VCaP (cell line): ENCODE results near the gene AGO3.

Source experiments
- H3K27ac ChIP-seq: fragments of 450-650 bp; 2 replicates; pipeline ENCODE4 v1.5.1; 2017
- TF ChIP-seq, protein P1 (sequence below): fragments of 450-650 bp; conservative IDR thresholded peaks from 2 replicates; pipeline ENCODE4 v1.5.1; 2017; ENCODE audit warnings: mild to moderate bottlenecking, moderate library complexity

The AGO3 gene

DNA sequence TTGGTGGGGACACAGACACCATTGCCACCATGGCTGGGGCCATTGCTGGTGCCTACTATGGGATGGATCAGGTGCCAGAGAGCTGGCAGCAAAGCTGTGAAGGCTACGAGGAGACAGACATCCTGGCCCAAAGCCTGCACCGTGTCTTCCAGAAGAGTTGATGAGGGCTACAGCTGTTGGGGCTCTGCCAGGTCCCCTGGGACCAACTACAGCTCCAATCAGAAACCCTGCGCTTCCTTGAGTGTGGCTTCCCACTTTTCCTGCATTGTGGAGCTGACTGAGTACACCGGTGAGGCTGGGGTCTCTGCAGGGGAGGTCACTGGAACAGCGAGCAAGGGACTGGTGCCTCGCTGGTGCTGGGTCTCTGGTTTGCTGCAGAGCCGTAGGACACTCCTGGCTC is 162.3 kb downstream of the AGO3 start:
- TF ChIP-seq, protein P1, sequence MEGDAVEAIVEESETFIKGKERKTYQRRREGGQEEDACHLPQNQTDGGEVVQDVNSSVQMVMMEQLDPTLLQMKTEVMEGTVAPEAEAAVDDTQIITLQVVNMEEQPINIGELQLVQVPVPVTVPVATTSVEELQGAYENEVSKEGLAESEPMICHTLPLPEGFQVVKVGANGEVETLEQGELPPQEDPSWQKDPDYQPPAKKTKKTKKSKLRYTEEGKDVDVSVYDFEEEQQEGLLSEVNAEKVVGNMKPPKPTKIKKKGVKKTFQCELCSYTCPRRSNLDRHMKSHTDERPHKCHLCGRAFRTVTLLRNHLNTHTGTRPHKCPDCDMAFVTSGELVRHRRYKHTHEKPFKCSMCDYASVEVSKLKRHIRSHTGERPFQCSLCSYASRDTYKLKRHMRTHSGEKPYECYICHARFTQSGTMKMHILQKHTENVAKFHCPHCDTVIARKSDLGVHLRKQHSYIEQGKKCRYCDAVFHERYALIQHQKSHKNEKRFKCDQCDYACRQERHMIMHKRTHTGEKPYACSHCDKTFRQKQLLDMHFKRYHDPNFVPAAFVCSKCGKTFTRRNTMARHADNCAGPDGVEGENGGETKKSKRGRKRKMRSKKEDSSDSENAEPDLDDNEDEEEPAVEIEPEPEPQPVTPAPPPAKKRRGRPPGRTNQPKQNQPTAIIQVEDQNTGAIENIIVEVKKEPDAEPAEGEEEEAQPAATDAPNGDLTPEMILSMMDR, result no peak

DNA sequence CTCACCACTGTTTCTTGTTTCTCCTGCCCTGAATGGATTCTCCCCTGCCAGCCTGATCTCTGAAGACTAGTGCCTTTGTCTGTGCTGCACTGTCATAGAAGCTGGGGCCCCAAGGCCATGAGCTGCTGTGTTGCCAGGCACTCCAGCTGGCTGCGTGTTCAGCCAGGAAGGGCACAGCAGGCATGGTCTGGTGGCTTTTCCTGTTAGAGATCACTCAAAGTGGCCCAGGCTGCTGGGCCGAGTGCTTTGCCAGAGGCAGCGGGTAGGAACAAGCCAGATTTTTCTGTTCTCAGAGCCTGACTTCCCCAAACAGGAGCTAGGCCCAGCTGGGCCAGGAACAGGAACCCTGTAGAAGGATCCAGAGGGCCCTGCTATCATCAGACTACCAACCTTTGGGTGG is 163.0 kb downstream of the AGO3 start:
- no peak overlapping the region for H3K27ac ChIP-seq
- TF ChIP-seq, protein P1, result no peak

More for the DNA sequence above, 162.3 kb downstream of the AGO3 start:
- no peak overlapping the region for H3K27ac ChIP-seq

DNA sequence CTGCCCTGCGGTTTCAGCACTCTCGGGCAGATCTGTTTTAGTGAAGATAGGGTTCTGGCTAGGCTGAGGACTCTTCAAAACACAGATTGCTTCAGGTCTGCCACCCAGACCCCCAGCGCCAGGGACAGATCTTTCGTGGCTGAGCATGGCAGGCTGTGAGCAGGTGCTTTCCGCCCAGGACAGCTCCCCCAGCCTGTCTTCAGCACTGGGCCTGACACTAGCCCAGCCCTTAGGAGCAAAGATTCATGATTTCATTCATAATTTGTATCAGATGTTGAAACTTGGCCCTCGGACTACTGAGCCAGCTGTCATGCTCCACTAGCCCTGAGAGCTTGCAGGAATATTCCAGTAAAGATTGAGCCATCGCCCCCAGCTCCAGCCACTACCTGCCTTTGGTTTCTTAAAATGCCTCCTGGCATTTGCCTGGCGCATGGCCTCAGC is 163.7 kb downstream of the AGO3 start:
- TF ChIP-seq, protein P1, result no peak
- no peak overlapping the region for H3K27ac ChIP-seq

DNA sequence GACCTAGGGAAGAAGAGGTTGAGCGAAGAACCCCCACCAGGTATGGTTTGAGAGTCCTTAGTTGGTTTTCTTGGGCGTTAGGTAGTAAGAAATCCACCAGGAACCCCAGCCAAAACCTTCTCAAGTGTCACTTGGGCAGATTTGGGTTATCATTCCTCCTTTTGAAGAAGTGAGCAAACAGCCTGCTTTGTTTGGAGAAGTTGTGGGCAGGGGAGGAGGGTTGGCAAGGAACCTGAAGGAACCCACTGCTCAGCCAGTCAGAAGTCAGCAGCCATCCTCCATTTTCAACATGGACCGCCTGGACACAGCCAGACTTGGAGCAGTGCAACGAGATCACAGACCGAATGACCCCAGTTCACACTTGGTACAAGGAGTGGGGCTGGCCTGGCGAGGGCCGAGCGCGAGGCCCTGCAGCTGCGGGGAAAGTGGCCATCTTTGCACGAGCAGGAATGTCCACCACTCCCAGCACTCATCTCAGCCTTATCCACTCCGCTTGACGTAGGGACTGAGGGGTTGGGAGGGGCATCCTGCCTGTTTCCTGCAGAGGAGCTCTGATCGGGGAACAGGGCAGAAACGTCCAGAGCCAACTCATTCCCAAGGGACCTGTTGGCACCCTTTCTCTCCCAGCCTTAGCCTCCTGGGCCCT is 165.0 kb downstream of the AGO3 start:
- H3K27ac ChIP-seq, result no peak overlapping the region
- TF ChIP-seq, protein P1, result no peak

DNA sequence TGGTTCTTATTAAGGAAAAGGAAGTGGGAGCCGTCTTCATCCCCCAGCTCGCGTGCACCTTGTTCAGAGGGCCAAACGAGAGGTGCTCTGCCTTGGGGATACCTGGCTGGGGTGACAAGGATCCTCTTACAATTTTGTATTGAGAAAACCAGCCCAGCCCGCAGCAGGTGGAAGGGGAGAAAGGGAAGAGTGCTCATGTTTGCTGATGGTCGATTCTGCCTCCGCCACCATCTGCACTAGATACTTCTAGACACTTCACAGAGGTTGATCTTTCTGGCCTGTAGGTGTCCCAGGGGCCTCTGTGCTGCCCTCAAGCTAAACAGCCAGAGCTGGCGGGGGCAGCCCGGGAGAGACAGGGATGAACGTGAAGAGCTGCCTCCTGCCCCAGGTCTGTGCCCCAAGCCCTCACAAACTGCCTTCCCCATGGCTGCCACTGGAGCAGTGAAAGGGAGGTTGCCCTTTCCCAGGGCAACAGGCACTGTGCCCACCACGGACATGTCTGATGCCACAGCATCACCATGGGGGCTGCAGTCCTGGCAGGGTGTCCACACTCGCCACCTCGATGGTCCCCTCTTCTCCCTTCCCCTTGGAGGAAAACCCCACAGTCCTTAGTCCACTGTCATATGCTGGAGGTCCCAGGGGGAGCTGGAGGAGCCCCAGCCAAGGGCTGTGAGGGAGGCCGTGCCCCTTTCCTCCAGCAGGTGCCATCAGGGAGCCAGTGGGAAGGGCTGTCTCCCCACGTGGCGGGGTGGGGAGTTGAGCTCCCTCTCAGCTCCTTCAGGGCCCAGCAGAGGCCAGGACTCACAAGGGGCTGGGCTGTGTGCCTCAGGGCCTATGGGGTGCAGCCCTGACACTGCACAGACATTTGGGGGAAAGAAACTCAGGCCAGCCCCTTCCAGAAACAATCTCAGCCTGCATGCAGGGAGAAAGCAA is 165.9 kb downstream of the AGO3 start:
- no peak overlapping the region for H3K27ac ChIP-seq
- TF ChIP-seq, protein P1, result no peak

DNA sequence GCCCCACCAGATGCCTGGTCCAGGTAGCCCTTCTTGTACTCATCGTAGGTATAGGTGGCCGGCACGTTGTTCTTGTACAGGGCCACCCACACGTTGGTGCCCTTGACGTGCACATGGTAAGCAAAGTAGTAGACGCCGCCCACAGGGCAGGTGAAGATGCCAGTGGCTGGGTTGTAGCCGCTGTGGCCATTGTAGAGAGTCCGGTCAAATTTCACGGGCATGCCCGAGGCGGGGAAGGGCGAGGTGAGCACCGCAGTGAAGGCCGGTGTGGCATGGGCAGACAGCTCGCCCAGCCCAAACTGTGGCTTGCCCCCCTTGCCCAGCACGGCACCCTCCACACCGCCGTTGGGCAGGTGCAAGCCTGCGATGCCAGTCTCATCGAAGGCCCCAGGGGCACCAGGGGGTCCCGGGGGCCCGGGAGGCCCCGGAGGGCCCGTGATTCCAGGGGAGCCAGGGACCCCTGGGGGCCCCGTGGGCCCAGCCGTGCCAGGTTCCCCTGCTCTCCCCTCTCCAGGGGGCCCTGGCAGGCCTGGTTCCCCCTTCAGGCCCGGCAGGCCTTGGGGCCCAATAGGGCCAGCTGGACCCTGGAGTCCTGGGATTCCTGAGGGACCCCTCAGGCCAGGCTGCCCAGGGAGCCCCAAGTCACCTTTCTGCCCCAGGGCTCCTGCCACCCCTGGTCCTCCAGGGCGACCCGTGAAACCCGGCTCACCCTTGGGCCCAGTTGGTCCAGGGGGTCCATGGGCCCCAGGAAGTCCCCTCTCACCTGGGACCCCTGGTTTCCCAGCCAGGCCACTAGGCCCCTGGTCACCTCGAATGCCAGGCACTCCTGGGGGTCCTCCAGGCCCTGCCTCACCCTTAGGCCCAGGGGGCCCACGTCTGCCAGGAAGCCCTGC is 167.0 kb downstream of the AGO3 start:
- TF ChIP-seq, protein P1, result no peak
- H3K27ac ChIP-seq, result no peak overlapping the region
